Measurements from ENCODE around the gene PEAR1.

The PEAR1 gene

DNA sequence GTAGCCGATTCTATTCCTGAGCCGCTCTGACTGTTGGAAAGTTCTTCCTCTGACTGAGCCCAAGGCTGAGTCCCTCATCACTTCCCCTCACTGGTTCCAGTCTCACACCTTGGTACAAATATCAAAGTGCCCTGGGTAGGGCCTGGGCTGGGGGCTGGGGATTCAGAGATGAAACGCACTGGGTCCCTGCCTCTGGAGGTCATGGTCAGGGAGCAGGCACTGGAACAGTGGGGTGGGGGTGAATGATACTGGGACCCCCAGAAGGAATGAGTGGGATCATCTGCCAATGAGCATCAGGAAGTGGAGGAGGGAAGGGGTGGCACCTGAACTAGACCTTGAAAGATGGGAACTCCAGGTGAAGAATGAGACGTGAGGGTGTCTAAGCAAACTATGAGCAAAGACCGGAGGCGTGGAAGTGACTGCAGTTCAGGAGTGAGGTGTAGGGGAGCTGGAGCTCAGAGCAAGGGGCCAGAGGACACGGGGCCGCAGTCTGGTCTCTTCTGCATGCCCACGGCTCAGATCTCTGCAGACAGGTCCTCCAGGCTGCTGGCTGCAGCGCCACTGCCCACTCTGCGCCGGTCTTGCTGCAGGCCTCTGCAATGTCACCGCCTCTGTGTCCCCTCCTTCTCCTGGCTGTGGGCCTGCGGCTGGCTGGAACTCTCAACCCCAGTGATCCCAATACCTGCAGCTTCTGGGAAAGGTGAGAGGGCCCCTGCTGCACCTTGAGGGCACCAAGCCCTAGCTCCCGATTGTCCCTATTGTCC, 10.0 kb downstream of the PEAR1 start:
- no peak for DNase-seq

- no peak for DNase-seq
Measured at GRCh38 chr1:156904187-156904959, 10.9 kb downstream of the PEAR1 start.

- no peak for DNase-seq
Measured at GRCh38 chr1:156905176-156905575, 11.7 kb downstream of the PEAR1 start.

- no peak for DNase-seq
Measured at GRCh38 chr1:156905651-156906050, 12.1 kb downstream of the PEAR1 start.

GRCh38 chr1:156906206-156906906, 12.8 kb downstream of the PEAR1 start:
- DNase-seq, result no peak

DNA sequence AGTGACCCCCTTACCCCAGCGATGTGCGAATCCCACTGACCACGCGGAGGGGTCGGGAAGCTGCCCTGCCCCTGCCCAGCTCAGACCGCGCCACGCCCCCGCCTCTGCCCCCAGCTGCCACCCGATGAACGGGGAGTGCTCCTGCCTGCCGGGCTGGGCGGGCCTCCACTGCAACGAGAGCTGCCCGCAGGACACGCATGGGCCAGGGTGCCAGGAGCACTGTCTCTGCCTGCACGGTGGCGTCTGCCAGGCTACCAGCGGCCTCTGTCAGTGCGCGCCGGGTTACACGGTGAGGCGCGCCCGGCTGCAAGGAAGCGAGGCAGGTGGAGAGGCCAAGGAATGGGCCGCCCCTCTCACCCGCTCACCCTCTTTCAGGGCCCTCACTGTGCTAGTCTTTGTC, 15.0 kb downstream of the PEAR1 start:
- DNase-seq, result no peak

DNA sequence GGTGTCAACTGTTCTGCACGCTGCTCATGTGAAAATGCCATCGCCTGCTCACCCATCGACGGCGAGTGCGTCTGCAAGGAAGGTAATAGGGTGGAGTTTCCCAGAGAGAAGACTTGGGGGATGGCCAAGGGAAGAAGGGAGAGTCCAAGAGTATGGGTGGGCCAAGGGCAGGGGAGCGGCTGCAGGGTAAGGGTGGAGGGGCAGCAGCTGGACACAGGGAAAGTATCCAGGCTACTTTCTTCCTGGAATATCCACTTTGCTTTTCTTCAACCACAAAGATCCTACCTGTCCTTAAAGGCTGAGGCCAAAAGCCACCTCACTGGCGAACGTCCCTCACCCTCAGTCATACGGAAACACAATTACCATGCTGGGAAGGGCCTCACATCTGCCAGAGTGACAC, 15.4 kb downstream of the PEAR1 start:
- no peak for DNase-seq

- no peak for DNase-seq
Measured at GRCh38 chr1:156909671-156910070, 16.2 kb downstream of the PEAR1 start.

DNA sequence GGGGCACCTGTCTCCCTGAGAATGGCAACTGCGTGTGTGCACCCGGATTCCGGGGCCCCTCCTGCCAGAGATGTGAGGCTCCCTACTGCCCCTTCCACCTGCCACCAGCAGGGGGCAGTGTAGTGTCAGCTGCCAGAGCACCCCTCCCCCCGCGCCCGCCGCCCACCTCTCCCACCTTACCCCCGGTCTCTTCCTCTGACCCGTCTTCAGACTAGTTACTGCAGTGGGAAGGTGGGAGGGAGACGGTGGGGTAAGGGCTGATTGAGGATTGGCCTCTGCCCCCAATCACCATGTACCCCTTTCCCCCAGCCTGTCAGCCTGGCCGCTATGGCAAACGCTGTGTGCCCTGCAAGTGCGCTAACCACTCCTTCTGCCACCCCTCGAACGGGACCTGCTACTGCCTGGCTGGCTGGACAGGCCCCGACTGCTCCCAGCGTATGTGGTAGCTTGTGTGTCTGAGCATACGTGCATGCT, 16.8 kb downstream of the PEAR1 start:
- DNase-seq, result peak; percentile 74

- no peak for DNase-seq
Measured at GRCh38 chr1:156911577-156912298, 18.2 kb downstream of the PEAR1 start.

GRCh38 chr1:156912310-156912709, 18.8 kb downstream of the PEAR1 start:
- DNase-seq, result no peak

GRCh38 chr1:156912861-156913808, 19.6 kb downstream of the PEAR1 start:
- no peak for DNase-seq

- no peak for DNase-seq
Measured at GRCh38 chr1:156913809-156914387, 20.4 kb downstream of the PEAR1 start.

GRCh38 chr1:156914440-156914856, 20.9 kb downstream of the PEAR1 start:
- DNase-seq, result no peak

GRCh38 chr1:156920233-156921052, 26.9 kb downstream of the PEAR1 start, which contains the start of gene LRRC71:
TSS of gene LRRC71 (plus strand) at chr1:156920632. CDS start at chr1:156920804, 172 bp downstream.
- DNase-seq, result peak; percentile 87

DNA sequence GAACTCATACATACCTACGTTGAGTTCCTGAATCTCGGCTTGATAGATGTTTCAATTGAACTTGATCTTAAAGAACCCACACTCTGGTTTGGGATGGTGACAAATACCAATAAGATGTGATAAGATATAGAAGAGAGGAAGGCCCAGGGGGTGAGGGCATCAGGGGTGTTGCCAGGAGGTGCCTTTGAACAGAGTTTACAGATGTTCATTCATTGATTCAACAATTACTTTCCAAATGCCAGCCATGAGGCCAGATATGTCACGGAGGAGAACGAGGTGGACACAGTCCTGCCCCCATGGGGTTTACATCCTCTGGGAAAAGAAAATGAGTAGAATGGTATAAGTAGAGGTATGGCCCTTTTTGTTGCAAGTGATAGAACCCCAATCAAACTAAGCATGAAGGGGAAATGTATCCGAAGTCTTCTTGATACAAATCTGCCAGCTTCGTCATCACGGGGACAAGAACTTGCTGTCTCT, 27.6 kb downstream of the PEAR1 start:
- no peak for DNase-seq

DNA sequence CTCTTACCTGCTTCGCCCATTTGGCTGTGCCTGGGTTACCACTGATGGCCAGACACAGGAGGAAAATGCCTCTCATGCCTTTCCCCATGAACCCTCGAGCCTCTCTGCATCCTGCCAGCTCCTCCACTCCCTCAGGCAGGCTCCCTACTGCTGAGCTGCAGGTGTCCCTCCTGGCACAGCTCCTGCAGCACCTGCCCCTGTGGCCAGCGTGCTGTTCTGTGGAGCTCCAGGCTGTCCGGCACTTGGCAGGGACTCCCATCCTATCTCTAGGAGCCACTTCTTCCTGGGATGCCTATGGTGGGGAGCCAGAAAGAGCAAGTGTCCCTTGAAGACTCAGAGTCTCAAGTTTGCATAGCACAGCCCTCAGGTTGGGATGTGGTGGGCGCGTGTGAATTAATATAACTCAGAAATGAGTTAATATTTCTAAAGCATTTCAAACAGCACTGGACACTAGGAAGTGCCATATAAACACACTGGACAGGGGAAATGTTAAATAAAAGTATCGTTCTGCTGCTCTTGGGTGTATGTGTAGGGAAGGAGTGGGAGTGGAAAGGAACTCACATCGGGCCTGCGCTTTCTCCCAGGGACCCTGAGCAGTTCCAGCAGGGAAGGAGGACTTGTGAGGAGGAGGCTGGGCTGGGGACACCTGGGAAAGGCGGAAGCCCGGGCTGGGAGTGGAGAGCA, 29.6 kb downstream of the PEAR1 start:
- DNase-seq, result no peak

DNA sequence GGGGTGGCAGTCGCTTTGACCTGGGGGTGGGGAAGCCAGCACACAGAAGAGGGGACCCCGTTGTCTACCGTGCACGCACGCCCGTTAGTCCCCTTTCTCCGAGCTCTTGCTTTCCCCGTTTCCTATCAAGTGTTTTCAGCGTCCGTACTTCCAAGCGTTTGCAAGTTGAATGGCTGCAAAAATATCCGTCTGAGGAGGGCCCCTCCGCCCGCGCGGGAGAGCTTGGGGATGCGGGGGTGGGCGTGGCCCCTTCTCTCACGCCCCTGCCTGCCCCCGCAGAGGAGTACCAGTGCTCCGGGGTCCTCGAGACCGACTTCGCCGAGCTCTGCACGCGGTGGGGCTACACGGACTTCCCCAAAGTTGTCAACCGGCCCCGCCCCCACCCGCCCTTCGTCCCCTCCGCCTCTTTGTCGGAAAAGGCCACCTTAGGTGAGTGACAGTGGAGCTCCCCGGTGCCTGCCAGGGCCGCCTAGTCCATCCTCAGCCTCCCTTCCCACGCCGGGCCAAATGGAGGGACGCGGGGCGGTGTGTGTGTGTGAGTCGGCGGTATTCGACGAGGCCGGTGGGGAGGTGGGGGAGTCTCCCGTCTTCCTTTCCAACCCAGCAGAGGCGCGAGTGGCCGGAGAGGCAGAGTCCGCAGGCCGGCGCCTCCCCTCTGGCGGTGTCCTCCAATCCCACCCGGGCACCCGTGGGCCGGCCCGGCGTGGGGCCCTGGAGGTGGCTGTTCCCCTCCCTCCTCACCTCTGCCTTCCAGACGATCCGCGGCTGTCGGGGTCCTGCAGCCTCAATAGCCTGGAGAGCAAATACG, 30.4 kb downstream of the PEAR1 start:
- no peak for DNase-seq

All from activated CD4-positive, alpha-beta T cell treated with anti-CD3 and anti-CD28 coated beads for 48 hours (primary cell).